Sigmoid colon (tissue), 4 donors: Measurements from ENCODE around the gene PEPD.

ENCODE experiments used
- POLR2A ChIP-seq, 2 donors: fragments of 450-650 bp; IDR thresholded peaks; one replicate each; pipeline ENCODE4 v1.6.1; 2016; ENCODE audit warnings: antibody characterized with exemption in 2 of 2, mild to moderate bottlenecking in 2 of 2, moderate library complexity in 2 of 2
- POLR2AphosphoS5 ChIP-seq, 4 donors: sonication (generic); formaldehyde crosslinking; IDR thresholded peaks; one replicate each; pipeline ENCODE4 v1.6.1; 2017; ENCODE audit warnings: antibody characterized with exemption in 4 of 4

- no peak for TF ChIP-seq POLR2A (IDR thresholded peaks at IDR 0.05)
- TF ChIP-seq POLR2AphosphoS5 (IDR thresholded peaks at IDR 0.05): no peak
These were observed 106.7 kb downstream of the PEPD start for GRCh38 chr19:33414667-33415605.
